HEK293 (cell line): ENCODE results near the gene CDYL2.

Source experiments
- CTCF ChIP-seq: fragments of 450-650 bp; formaldehyde crosslinking; IDR thresholded peaks from 2 replicates; pipeline ENCODE4 v1.5.1; 2016; ENCODE audit warnings: missing biosample characterization, missing genetic modification characterization
- RBAK ChIP-seq: fragments of 450-650 bp; formaldehyde crosslinking; IDR thresholded peaks from 2 replicates; pipeline ENCODE4 v1.5.1; 2016; ENCODE audit warnings: missing biosample characterization, missing genetic modification characterization
- ZNF146 ChIP-seq: fragments of 450-650 bp; formaldehyde crosslinking; IDR thresholded peaks from 2 replicates; pipeline ENCODE4 v1.5.1; 2016; ENCODE audit warnings: missing biosample characterization, missing genetic modification characterization
- TF ChIP-seq, protein P1 (sequence below): fragments of 450-650 bp; formaldehyde crosslinking; IDR thresholded peaks from 2 replicates; pipeline ENCODE4 v1.5.1; 2016; ENCODE audit warnings: missing biosample characterization, missing genetic modification characterization, low read depth

DNA sequence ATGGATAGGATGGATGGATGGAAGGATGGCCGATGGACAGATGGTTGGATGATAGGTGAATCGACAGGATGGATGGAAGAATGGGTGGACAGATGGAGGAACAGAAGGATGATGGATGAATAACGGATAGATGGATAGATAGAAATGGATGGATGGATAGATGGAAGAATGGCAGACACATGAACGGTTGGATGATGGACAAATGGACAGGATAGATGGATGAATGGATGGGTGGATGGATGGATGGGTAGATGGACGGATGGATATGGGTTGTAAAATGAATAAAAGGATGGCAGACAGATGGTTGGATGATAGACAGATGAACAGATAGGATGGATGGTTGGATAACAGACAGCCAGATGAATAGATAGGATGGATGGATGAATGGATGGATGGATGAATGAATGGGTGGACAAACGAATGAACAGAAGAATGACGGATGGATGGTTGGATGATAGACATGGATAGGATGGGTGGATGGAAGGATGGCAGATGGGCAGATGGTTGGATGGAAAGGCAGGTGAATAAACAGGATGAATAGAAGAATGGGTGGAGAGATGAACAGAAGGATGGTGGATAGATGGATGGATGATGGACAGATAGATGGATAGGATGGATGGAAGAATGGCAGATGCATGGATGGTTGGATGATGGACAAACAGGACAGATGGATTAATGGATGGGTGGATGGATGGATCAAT lies 207.7 kb downstream of the CDYL2 start:
- TF ChIP-seq RBAK (no peak), CTCF (tag by site-specific recombination) (no peak), ZNF146 (tag by site-specific recombination) (no peak)
- TF ChIP-seq, protein P1, sequence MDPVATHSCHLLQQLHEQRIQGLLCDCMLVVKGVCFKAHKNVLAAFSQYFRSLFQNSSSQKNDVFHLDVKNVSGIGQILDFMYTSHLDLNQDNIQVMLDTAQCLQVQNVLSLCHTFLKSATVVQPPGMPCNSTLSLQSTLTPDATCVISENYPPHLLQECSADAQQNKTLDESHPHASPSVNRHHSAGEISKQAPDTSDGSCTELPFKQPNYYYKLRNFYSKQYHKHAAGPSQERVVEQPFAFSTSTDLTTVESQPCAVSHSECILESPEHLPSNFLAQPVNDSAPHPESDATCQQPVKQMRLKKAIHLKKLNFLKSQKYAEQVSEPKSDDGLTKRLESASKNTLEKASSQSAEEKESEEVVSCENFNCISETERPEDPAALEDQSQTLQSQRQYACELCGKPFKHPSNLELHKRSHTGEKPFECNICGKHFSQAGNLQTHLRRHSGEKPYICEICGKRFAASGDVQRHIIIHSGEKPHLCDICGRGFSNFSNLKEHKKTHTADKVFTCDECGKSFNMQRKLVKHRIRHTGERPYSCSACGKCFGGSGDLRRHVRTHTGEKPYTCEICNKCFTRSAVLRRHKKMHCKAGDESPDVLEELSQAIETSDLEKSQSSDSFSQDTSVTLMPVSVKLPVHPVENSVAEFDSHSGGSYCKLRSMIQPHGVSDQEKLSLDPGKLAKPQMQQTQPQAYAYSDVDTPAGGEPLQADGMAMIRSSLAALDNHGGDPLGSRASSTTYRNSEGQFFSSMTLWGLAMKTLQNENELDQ (tag by site-specific recombination), result no peak
